Measurements from ENCODE around the gene CLEC16A.

CLEC16A gene

DNA sequence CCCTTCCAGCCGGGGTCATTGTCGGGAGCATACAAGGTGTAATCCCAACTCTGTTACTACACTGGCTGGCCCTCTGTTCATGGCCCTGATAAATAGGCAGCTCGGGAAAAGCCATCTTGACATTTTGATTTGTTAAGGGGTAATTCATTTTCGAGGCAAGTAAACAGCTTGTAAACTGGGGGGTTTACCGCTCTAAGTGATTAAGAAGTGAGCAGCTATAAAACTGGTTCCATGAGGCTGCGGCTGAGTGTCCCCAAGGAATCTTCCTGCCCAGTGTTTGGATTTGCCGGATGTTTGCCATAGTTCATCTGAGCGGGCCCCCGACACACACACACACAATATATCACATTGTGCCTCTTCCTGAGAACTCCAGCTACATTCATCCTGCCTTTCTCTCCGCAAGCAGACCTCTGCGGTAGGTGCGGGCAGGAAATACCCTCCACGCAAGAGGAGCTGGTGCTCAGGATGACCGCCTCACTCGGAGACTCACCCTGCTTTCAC is 219.4 kb downstream of the CLEC16A start:
- in situ Hi-C loops (cut with MboI; ENCODE audit: low sequenced_read_pairs), result no loop called here

DNA sequence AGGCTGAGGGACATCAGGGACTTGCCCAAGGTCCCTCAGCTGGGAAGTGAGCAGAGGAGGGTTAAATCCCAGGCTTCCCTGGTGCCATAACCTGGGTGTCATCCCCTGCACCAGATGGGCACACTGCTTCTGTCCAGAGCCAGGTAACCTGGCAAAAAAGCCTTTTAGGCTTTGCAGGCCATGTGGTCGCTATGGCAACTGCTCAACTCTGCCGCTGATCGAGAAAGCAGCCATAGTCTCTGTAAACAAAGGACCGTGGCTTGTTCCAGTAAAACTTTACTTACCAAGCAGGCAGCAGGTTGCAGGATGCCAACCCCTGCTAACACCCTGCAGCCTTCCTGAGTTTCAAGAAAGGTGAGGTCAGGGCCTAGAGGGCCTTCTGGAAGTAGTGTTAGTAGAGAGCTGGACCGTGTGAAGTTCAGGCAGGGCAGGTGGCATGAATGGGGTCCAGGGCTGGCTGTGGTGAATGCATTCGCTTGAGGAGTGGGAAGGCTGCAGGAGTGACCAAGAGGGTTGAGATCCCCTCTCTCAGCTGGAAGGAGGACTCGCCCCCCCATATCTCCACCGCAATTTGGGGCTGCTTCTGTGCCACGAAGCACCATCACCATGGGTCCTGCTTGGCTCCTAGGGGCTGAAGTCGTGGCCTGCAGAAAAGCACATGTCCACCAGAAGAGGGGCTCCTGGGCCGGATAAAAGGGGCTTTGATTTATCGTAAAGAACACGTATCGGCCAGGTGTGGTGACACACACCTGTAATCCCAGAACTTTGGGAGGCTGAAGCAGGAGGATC is 220.3 kb downstream of the CLEC16A start:
- in situ Hi-C loops (cut with MboI; ENCODE audit: low sequenced_read_pairs), result no loop called here

DNA sequence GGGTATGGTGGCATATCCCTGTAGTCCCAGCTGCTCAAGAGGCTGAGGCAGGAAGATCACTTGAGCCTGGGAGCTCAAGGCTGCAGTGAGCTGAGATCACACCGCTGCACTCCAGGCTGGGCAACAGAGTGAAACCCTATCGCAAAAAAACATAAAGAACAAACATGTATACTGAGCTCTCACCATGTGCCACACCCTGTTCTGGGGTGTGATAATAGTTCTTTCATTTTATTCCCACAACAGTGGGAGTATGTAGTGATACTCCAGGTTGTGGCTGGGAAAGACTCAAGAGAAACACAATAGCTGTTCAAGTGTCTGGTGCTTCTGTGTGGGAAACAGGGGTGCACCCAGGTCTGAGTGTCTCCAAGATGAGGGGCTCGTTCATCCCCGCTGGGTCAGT is 221.0 kb downstream of the CLEC16A start:
- in situ Hi-C loops (cut with MboI; ENCODE audit: low sequenced_read_pairs), result no loop called here

DNA sequence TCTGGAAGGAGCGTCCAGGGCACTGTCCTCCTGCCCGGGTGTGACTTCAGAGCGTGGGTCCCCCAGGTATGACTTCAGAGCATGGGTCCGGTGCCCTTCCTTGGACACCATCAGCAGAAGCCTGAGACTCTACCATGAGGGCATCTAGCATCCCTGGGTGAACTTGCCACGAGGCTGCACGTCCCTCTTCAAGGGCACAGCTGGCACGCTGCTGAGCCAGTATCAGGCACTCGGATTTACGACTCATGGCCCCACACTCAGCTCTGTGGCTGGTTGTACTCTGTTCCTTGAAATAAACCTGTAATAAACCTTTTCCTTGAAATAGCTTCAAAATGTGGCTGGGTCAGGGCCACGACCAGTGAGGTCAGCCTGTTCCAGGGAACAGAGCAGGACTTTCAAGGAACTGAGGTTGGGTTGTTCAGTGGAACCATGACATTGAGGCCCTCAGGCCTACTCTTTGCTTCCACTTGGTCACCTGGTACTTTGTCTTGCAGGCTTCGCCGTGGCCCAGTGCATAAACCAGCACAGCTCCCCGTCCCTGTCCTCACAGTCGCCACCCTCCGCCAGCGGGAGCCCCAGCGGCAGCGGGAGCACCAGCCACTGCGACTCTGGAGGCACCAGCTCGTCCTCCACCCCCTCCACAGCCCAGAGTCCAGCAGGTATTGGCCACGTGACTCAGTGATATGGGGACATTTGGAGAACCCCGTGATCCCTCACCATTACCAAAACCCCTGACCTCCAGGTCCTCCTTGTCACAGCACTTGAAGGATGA is 221.7 kb downstream of the CLEC16A start:
- in situ Hi-C loops (cut with MboI; ENCODE audit: low sequenced_read_pairs), result no loop called here

DNA sequence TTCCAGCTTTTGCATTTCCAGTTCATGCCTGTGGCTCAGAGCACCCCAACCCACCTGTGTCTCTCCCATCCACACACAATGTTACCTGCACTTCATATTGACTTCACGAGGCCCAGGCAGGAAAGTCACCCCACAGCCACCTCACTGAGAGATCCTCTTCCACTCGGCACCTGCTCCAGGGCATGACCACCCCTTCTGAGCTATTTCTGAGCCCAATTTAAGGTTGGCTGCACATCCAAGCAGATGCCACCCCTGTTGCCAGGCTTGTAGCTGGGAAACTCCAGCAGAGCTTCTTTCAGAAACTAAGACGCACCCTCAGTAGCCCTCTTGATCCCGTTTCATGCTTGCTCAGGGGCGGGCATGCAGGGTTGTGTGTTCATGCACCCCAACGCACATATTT is 223.2 kb downstream of the CLEC16A start:
- in situ Hi-C loops (cut with MboI; ENCODE audit: low sequenced_read_pairs), result no loop called here

DNA sequence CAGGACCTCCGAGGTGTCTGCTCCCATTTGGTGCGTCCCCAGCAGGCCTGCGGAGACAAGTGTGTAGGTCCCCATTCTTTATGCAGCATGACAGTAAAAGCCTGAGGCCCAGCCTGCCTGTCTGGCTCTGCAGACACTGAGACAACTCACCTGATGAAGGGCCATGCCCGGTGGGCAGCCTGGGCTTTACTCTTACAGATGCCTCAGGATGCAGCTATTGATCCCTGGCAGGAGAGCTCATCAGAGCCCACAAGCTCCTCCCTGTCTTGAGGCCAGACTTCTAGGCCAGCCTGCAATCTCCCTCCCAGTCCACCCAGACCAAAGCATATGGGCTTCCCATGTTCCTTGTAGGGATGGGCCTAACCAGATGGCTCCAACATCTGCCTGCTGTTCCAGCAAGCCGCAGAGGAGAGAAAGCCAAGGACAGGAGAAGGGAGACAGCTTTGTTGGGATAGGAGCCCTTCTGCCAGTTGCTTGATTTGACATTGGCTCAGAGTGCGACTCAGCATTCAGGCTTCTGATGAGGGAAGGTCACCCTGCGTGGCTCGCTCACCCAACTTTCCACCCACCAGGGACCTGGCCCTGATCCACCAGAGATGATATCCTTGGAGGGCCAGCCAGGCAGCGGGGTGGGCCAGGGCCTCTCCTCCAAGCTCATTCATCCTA is 224.2 kb downstream of the CLEC16A start:
- in situ Hi-C loops (cut with MboI; ENCODE audit: low sequenced_read_pairs), result no loop called here

DNA sequence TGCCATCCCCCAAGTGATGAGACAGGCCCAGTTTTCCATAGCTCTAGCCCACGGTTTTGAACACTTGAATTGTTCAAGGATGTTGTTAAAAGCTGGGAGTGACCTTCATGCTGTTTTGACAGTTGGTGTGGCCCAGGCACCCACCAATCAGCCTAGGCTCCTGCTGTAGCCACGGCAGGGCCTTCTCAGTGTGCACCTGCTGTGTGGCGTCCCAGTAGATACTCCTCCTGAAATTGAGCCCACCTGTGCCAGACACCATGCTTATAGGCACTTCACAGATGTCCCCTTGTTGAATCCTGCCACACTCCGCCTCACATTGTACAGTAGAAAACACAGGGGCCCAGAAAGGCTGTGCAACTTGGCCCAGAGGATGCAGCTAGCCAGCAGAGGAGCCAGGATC is 225.3 kb downstream of the CLEC16A start:
- in situ Hi-C loops (cut with MboI; ENCODE audit: low sequenced_read_pairs), result no loop called here

DNA sequence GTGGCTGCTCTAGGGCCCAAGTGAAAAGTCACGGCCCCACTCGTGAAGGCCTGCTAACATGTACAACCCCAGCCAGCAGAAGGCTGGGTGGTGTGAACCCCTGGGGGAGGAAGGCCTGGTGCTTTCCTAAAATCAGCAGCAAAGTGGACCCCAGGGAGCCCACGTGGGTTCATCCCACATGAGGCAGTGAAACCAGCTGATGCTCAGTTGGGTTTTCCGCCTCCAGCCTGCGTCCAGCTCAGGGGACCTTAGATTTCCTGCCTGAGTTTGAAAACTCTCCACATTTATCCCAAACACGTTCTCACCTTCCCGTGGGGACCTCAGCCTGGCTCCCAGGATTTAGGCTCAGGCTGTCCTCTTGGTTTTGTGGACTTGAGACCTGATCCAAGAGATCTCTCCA is 225.8 kb downstream of the CLEC16A start:
- in situ Hi-C loops (cut with MboI; ENCODE audit: low sequenced_read_pairs), result no loop called here

DNA sequence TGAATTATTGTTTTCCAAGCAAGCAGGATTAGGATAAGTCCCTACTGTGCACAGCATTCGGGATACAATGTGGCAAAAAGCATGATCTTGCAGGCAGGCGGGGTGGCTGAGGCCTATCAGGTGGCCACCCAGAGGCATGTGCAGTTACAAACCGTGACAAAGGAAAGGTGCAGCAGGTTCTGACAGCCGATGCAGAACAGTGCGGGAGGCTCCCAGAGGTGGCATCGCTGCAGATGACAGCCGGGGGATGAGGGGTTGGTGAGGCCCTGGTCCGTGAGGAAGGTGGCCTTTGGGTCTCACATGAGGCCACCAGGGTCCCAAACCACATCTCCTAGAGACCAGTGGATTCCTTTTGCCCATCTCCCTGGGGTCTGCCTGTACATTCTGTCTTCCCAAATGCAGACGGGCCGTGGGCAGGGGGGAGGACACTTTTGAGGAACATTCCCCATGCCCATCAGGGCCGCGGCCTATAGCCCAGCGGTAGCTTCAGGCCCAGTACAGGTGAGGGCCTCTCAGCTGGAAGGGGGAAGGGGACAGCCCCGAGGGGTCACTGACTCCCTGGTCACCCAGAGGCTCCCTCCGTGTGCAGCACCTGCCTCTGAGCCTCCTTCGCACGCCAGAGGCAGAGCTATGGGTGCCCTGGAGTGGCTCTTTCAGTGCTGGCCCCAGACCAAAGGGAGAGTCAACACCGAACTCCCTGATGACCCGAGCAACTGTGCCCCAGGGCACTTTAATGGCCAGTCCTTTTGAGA is 226.5 kb downstream of the CLEC16A start:
- in situ Hi-C loops (cut with MboI; ENCODE audit: low sequenced_read_pairs), result no loop called here

DNA sequence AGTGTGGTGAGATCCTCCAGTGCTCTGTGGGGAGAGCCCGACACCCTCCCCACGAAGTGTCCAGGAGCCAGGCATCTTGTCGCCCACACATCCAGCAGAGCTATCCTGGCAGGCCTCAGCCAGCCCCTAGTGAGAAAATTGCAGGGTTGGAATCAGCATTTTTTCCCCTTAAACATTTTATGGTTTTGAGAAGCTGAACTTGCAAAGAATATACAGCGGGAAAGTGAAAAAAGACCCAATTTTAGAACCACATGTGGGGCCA is 227.0 kb downstream of the CLEC16A start:
- in situ Hi-C loops (cut with MboI; ENCODE audit: low sequenced_read_pairs), result no loop called here

DNA sequence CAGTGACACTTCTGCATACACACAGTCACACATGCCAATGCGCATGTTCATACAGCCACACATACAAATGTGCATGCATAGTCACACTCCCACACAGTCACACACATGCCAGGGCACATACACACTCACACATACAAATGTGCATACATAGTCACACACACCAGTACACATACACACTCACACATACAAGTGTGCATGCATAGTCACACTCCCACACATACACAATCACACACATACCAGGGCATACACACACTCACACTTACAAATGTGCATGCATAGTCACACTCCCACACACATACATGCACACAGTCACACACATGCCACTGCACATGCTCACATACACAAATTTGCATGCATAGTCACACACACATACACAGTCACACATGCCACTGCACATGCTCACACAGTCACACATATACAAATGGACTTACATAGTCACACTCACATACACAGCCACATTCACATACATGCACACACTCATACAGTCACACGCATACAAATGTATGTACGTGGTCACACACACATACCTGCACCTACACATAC is 227.5 kb downstream of the CLEC16A start:
- in situ Hi-C loops (cut with MboI; ENCODE audit: low sequenced_read_pairs), result no loop called here

DNA sequence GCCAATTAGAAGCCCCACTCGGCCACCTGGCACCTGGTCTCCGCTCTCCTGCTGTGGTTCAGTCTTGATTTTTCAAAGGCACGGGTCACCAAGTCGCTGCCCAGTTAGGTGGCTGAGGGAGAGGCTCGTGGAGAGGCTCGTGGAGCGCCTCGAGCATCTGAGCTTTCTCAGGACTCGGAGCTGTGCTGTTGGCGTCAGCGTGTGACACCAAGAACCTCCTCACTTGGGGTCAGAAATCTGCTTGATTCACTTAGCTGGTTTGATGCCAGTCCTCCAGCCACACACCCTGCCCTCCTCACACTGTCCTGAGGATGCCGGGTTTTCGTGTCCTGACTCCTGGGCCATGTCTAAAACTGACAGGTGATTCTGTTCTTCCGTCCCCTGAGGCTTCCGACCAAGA is 229.1 kb downstream of the CLEC16A start:
- in situ Hi-C loops (cut with MboI; ENCODE audit: low sequenced_read_pairs), result no loop called here

DNA sequence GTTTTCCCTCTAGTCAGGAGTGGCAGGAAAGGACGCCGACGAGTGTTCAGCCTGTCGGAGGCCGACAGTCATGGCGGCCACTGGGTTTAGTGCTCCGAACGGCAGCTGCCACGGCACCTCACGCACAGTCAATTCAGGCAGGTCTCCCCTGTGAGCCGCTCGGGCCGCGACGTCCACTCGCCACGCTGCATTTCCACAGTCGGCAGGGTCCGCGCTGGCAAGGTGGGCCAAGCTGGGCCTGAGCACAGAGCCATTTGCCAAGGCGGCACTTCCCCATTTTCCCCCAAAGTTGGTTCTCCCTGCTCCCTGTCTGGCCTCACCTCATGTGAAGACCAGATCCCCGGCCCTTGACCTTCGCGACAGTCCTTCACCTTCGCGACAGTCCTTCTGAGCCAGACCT is 229.8 kb downstream of the CLEC16A start:
- in situ Hi-C loops (cut with MboI; ENCODE audit: low sequenced_read_pairs), result no loop called here

DNA sequence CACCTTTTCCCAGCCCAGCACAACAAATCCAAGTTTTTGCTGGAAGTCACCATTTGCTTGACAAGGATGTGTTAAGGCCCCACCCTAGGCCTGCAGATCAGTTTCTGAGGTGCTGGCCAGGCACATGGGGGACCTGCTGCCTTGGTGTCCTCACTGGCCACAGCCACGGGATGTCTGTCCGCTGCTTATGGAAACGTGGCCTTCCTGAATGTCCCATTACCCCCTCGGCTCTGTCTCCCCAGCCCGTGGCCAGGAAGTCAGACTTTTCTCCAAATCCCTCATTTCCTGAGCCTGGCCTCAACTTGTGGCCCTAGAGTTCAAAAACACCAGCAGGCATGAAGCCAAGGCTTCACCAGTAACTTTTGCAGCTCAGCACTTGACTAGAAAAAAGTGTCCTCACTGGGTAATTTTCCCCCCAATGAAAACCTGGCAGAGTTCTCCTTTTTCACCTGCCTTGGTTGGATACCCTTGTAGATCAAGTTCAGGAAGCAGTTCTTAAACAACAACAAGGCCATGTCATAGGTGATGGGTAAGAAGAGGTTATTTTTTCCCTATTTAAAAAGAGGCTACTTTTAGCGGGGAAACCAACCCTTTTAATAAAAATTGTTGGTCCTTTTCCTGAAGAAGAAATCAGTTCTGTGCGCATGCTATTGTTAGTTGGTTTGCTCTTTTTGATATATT is 230.9 kb downstream of the CLEC16A start:
- in situ Hi-C loops (cut with MboI; ENCODE audit: low sequenced_read_pairs), result no loop called here

DNA sequence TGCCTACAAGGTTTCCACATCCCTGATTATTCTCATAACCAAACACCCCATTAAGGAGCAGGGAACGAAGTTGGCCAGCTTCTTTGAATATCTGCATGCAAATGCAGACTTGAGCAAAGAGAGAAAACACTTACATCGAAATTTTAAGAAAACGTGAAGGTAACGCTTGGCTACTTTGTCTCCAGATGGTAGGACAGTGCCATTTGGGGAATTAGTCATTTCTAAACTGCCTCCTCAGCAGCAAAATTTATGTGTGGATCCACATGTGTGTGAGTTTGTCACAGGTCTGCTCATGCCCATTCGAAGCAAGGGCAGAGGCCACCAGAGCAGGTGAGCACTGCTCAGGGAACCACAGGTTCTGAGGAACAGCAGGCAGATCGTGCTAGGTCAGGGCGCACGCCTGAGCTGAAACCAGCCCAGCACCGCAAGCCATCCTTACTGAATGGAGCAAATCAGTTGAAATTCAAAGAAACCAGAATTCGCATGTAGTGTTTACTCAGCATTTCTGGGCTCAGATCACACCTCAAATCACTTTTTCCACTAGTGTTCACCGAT is 231.5 kb downstream of the CLEC16A start:
- in situ Hi-C loops (cut with MboI; ENCODE audit: low sequenced_read_pairs), result no loop called here

DNA sequence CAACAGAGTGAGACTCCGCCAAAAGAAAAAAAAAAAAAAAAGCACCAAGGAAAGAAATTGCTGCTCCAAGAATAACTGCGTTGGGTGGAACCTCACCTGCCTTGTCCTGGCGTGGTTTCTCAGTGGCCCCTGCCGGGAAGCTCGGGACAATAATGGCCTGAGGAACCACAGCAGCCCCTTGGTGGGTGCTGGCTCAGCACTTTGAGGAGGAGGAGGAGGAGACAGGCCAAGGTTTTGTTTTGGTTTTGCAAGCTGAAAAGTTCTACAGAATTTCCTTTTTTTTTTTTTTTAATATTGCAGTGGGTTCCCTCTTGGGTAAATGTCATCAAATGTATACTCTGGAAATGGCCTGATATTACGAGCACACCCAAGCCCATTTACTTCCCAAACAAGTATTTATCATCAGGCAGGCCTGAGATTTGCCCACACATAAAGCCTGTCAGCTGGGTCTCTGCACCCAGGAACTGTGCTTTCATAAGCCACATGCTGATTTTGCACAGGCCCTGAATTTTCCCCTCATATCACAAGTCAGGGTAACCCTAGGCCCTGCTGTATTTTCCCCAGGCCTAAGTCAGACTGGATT is 233.3 kb downstream of the CLEC16A start:
- in situ Hi-C loops (cut with MboI; ENCODE audit: low sequenced_read_pairs), result no loop called here

DNA sequence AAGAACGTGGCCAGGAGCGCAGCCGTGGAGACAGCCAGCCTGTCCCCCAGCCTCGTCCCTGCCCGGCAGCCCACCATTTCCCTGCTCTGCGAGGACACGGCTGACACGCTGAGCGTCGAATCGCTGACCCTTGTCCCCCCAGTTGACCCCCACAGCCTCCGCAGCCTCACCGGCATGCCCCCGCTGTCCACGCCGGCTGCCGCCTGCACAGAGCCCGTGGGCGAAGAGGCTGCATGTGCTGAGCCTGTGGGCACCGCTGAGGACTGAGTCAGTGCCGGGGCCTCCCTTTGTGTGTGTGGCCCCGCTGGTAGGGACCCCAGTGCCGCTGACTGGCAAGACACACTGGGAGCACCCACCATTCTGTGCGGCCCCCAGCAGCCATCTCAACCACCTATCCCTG is 234.1 kb downstream of the CLEC16A start:
- in situ Hi-C loops (cut with MboI; ENCODE audit: low sequenced_read_pairs), result no loop called here

DNA sequence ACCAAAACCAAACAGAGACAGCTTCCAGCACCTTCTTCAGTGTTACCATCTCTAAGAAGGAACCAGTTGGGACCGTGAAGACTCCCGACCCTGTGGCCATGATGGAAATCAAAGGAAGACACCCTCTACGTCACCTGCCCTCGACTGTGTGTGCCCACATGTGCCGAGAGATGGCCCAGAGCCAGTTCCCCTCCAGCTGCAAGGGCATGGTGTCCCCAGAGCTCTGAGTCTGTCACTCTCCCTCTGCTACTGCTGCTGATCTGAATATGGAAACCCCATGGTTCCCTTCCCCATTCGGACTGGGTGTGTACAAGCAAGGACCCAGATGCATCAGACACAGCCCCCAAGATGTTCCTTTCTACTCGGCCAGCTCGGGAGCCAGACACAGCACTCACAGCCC is 235.2 kb downstream of the CLEC16A start:
- in situ Hi-C loops (cut with MboI; ENCODE audit: low sequenced_read_pairs), result no loop called here

DNA sequence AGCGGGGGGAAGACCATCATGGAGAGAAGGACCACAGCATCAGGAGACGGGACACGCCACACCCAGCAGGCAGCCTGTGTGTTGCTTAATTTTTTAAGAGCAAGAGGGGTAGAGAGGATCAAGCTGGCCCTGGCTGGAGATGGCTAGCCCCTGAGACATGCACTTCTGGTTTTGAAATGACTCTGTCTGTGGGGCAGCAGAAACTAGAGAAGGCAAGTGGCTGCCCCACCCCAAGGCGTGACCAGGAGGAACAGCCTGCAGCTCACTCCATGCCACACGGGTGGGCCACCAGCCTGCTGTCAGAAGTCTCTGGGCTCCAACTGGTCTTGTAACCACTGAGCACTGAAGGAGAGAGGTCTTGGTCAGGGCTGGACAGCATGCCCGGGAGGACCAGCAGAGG is 236.1 kb downstream of the CLEC16A start:
- in situ Hi-C loops (cut with MboI; ENCODE audit: low sequenced_read_pairs), result no loop called here

Data from HL-60/S4 treated with phorbol 12-myristate 13-acetate at 8.2 ng/mL for 4 days and 3 days (cell line).